Neuronal stem cell (in vitro differentiated cells): ENCODE data around the gene APELA.
"Not testable (repeated sequence)": the region's sequence is repeated elsewhere in the genome, so short reads cannot be mapped to it uniquely, and the experiment has no call there.

ENCODE experiments used
- DNase-seq: peaks from one replicate; pipeline ENCODE4 v3.0.0-alpha.2; 2013; ENCODE audit warnings: low spot score
- H2AFZ ChIP-seq: one replicate; pipeline ENCODE4 v1.6.1; 2013; ENCODE audit warnings: mild to moderate bottlenecking, low read length, inconsistent platforms
- H2AK5ac ChIP-seq: 2 replicates; pipeline ENCODE4 v1.6.1; 2013; ENCODE audit warnings: low read depth, mild to moderate bottlenecking, inconsistent platforms, low read length, moderate library complexity, mixed read lengths
- H2BK120ac ChIP-seq: 2 replicates; pipeline ENCODE4 v1.6.1; 2013; ENCODE audit warnings: low read depth, mild to moderate bottlenecking, inconsistent platforms, low read length, moderate library complexity, mixed read lengths
- H2BK12ac ChIP-seq: one replicate; pipeline ENCODE4 v1.6.1; 2013; ENCODE audit warnings: low read length, inconsistent platforms
- H2BK15ac ChIP-seq: 2 replicates; pipeline ENCODE4 v1.6.1; 2013; ENCODE audit warnings: mild to moderate bottlenecking, low read length, inconsistent platforms, mixed read lengths
- H2BK5ac ChIP-seq: one replicate; pipeline ENCODE4 v1.6.1; 2013; ENCODE audit warnings: inconsistent platforms, mild to moderate bottlenecking, low read length, moderate library complexity
- H3K14ac ChIP-seq: one replicate; pipeline ENCODE4 v1.6.1; 2013; ENCODE audit warnings: low read length, inconsistent platforms
- H3K18ac ChIP-seq: 2 replicates; pipeline ENCODE4 v1.6.1; 2013; ENCODE audit warnings: low read length, inconsistent platforms
- H3K23ac ChIP-seq: 2 replicates; pipeline ENCODE4 v1.6.1; 2013; ENCODE audit warnings: low read depth, mild to moderate bottlenecking, mixed read lengths, low read length, inconsistent platforms; ENCODE audit not compliant: poor library complexity
- H3K27ac ChIP-seq: replicated peaks from 3 replicates; pipeline ENCODE4 v1.5.1; 2013; ENCODE audit warnings: low read length, inconsistent platforms
- H3K27me3 ChIP-seq, 3 experiments: 2 replicates each; pipeline ENCODE4 v1.6.1; 2013; ENCODE audit warnings: low read length in 3 of 3, mild to moderate bottlenecking in 2 of 3, inconsistent platforms in 1 of 3, low read depth in 1 of 3, mixed read lengths in 1 of 3, moderate library complexity in 1 of 3; ENCODE audit not compliant: control insufficient read depth in 3 of 3, insufficient read depth in 3 of 3
- H3K36me3 ChIP-seq, 2 donors: replicated peaks in 1 of 2; 2 replicates each; pipeline ENCODE4 v1.6.1; 2013; ENCODE audit warnings: low read length in 2 of 2; ENCODE audit not compliant: control insufficient read depth in 2 of 2, insufficient read depth in 2 of 2
- H3K4ac ChIP-seq: 2 replicates; pipeline ENCODE4 v1.6.1; 2013; ENCODE audit warnings: inconsistent platforms, mild to moderate bottlenecking, low read length, moderate library complexity
- H3K4me1 ChIP-seq, 2 donors: 1 replicate in 1 of 2; 2 replicates in 1 of 2; pipeline ENCODE4 v1.6.1; 2013; ENCODE audit warnings: low read length in 2 of 2, low read depth in 1 of 2; ENCODE audit not compliant: control insufficient read depth in 2 of 2, insufficient read depth in 1 of 2
- H3K4me2 ChIP-seq: one replicate; pipeline ENCODE4 v1.6.1; 2013; ENCODE audit warnings: mild to moderate bottlenecking, low read length, inconsistent platforms; ENCODE audit not compliant: insufficient read depth, poor library complexity, severe bottlenecking
- H3K4me3 ChIP-seq, 2 donors: 2 replicates each; pipeline ENCODE4 v1.5.1; 2013; ENCODE audit warnings: low read length in 2 of 2, mild to moderate bottlenecking in 2 of 2, inconsistent platforms in 1 of 2, moderate library complexity in 1 of 2
- H3K79me1 ChIP-seq: one replicate; pipeline ENCODE4 v1.6.1; 2013; ENCODE audit warnings: low read depth, mild to moderate bottlenecking, inconsistent platforms, low read length, moderate library complexity
- H3K9ac ChIP-seq: one replicate; pipeline ENCODE4 v1.6.1; 2013; ENCODE audit warnings: mild to moderate bottlenecking, low read depth, low read length, inconsistent platforms; ENCODE audit not compliant: poor library complexity
- H3K9me3 ChIP-seq, 2 donors: replicated peaks in 1 of 2; 2 replicates each; pipeline versions ENCODE3 to v1.6.1; 2013; ENCODE audit warnings: low read length in 2 of 2, mild to moderate bottlenecking in 2 of 2, inconsistent platforms in 1 of 2, low read depth in 1 of 2, mixed read lengths in 1 of 2, moderate library complexity in 1 of 2; ENCODE audit not compliant: control insufficient read depth in 2 of 2, insufficient read depth in 1 of 2
- H4K8ac ChIP-seq: one replicate; pipeline ENCODE4 v1.6.1; 2013; ENCODE audit warnings: low read depth, mild to moderate bottlenecking, inconsistent platforms, low read length, moderate library complexity
- H4K91ac ChIP-seq: one replicate; pipeline ENCODE4 v1.6.1; 2013; ENCODE audit warnings: low read length, low read depth, mild to moderate bottlenecking, inconsistent platforms; ENCODE audit not compliant: poor library complexity
- WGBS, 2 donors: extraction: QIAGEN DNeasy Blood & Tissue Kit; methylation state at CpG; one replicate each; pipeline ENCODE4 v1.1.7; 2013; ENCODE audit warnings: missing lambda C conversion rate in 2 of 2, mixed read lengths in 1 of 2; ENCODE audit not compliant: insufficient read length in 2 of 2, insufficient replicate concordance in 1 of 2; ENCODE audit errors: extremely low coverage in 2 of 2; 5-methylcytosine and 5-hydroxymethylcytosine counted together

Gene APELA

DNA sequence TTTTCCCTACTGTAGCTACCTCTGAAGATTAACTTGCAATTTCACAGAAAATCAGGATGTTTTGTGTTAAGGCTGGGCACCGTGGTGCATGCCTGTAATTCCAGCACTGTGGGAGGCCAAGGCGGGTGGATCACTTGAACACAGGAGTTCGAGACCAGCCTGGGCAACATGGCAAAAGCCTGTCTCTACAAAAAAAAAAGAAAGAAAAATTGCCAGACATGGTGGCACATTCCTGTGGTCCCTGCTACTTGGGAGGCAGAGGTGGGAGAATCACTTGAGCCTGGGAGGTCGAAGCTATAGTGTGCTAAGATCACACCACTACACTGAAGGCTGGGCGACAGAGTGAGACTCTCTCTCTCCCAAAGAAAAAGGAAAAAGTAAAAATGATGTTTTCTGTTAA, 27.4 kb downstream of the APELA start:
- H4K8ac ChIP-seq: no peak overlapping the region
- no peak overlapping the region for H3K4me3 ChIP-seq
- no peak overlapping the region for H3K14ac ChIP-seq
- no peak overlapping the region for H2AFZ ChIP-seq
- H2AK5ac ChIP-seq: no peak overlapping the region
- no peak overlapping the region for H3K4me2 ChIP-seq
- H3K36me3 ChIP-seq: no peaks in the 10 kb centered on the region
- H2BK5ac ChIP-seq: no peak overlapping the region
- no peak overlapping the region for H3K23ac ChIP-seq
- no peak overlapping the region for H2BK15ac ChIP-seq
- no peak overlapping the region for H3K4ac ChIP-seq
- H3K9ac ChIP-seq: no peak overlapping the region
- no peaks in the 10 kb centered on the region for H3K4me1 ChIP-seq
- WGBS, 2 donors: no CpG with 5 or more reads among the region's 5 CpGs
- H4K91ac ChIP-seq: no peak overlapping the region
- H2BK120ac ChIP-seq: no peak overlapping the region
- no peak overlapping the region for H3K27ac ChIP-seq
- DNase-seq: no peak
- H3K27me3 ChIP-seq: peaks cover 0 to 1% (median 0%) of the 10 kb centered on the region in 3 experiments
- no peak overlapping the region for H2BK12ac ChIP-seq
- H3K79me1 ChIP-seq: no peaks in the 10 kb centered on the region
- H3K9me3 ChIP-seq: no peaks in the 10 kb centered on the region
- no peak overlapping the region for H3K18ac ChIP-seq

GRCh38 chr4:164904941-164905340, 28.0 kb downstream of the APELA start:
- Histone ChIP-seq H3K4me1 (no peaks in the 10 kb centered on the region), H2BK120ac (no peak overlapping the region), H3K23ac (no peak overlapping the region), H3K4ac (no peak overlapping the region), H3K79me1 (no peaks in the 10 kb centered on the region), H3K27ac (no peak overlapping the region), H3K27me3 (peaks cover 0 to 1% (median 0%) of the 10 kb centered on the region in 3 experiments), H3K36me3 (no peaks in the 10 kb centered on the region), H2BK12ac (no peak overlapping the region), H3K4me3 (no peak overlapping the region), H2AK5ac (no peak overlapping the region), H3K9ac (no peak overlapping the region), H2AFZ (no peak overlapping the region), H2BK15ac (no peak overlapping the region), H3K9me3 (no peaks in the 10 kb centered on the region), H2BK5ac (no peak overlapping the region), H3K18ac (no peak overlapping the region), H3K14ac (no peak overlapping the region), H4K8ac (no peak overlapping the region), H3K4me2 (no peak overlapping the region), H4K91ac (no peak overlapping the region)
- WGBS, 2 donors: no CpG with 5 or more reads among the region's 2 CpGs
- DNase-seq: no peak

- Histone ChIP-seq H3K4me3 (no peak overlapping the region), H4K91ac (no peak overlapping the region), H3K4me1 (no peaks in the 10 kb centered on the region), H3K27me3 (peaks cover 0 to 1% (median 0%) of the 10 kb centered on the region in 3 experiments), H3K79me1 (no peaks in the 10 kb centered on the region), H3K23ac (no peak overlapping the region), H2AK5ac (no peak overlapping the region), H3K9me3 (no peaks in the 10 kb centered on the region), H3K4ac (no peak overlapping the region), H2BK120ac (no peak overlapping the region), H3K14ac (no peak overlapping the region), H3K27ac (no peak overlapping the region), H2BK15ac (no peak overlapping the region), H2AFZ (no peak overlapping the region), H3K4me2 (no peak overlapping the region), H3K36me3 (no peaks in the 10 kb centered on the region), H4K8ac (no peak overlapping the region), H3K18ac (no peak overlapping the region), H3K9ac (no peak overlapping the region), H2BK12ac (no peak overlapping the region), H2BK5ac (no peak overlapping the region)
- no peak for DNase-seq
- WGBS, 2 donors: no CpG with 5 or more reads among the region's 3 CpGs
Observed at GRCh38 chr4:164906368-164906767, 29.4 kb downstream of the APELA start.

- H3K14ac ChIP-seq, H3K27me3 ChIP-seq, H3K27ac ChIP-seq, H3K4me3 ChIP-seq, H2AK5ac ChIP-seq, H2BK120ac ChIP-seq, H2BK12ac ChIP-seq, H3K36me3 ChIP-seq, DNase-seq, H4K91ac ChIP-seq, H3K4me1 ChIP-seq, H3K4ac ChIP-seq, H3K9me3 ChIP-seq, H4K8ac ChIP-seq, H3K4me2 ChIP-seq, H2BK15ac ChIP-seq, H3K23ac ChIP-seq, H2AFZ ChIP-seq, H3K18ac ChIP-seq, H3K9ac ChIP-seq, H2BK5ac ChIP-seq, H3K79me1 ChIP-seq: not testable (repeated sequence)
- WGBS, 2 donors: no CpG with 5 or more reads among the region's 2 CpGs
Observed at GRCh38 chr4:164913506-164913905, 36.5 kb downstream of the APELA start.
